EH (cell line): ENCODE results near the gene SSC4D.
A peak's percentile ranks its signal among the peaks of the same experiment; 100 is the strongest.
"Not testable (repeated sequence)": the region's sequence is repeated elsewhere in the genome, so short reads cannot be mapped to it uniquely, and the experiment has no call there.

ENCODE experiments used
- DNase-seq: peaks from one replicate; pipeline ENCODE4 v3.0.0-alpha.2; 2015; ENCODE audit warnings: low read depth

The SSC4D gene

GRCh38 chr7:76409537-76409936 is at the start of gene SSC4D:
Gene SSC4D (minus strand): TSS chr7:76409697. CDS start chr7:76404439, 5,258 bp downstream.
- DNase-seq = no peak

- not testable (repeated sequence) for DNase-seq
These were observed 49.0 kb upstream of the SSC4D start for GRCh38 chr7:76458504-76458903.

GRCh38 chr7:76457017-76457416 is 47.5 kb upstream of the SSC4D start:
- DNase-seq = not testable (repeated sequence)

- DNase-seq = peak; percentile 89
These were observed 36.1 kb upstream of the SSC4D start for GRCh38 chr7:76445577-76446008.

GRCh38 chr7:76443846-76444245 is 34.3 kb upstream of the SSC4D start:
- not testable (repeated sequence) for DNase-seq

GRCh38 chr7:76442664-76443446 is 33.4 kb upstream of the SSC4D start:
- not testable (repeated sequence) for DNase-seq

GRCh38 chr7:76441792-76442191 is 32.3 kb upstream of the SSC4D start:
- DNase-seq = not testable (repeated sequence)

- not testable (repeated sequence) for DNase-seq
These were observed 30.9 kb upstream of the SSC4D start for GRCh38 chr7:76440404-76440803.

GRCh38 chr7:76439120-76439888 is 29.8 kb upstream of the SSC4D start:
- DNase-seq = not testable (repeated sequence)

GRCh38 chr7:76437873-76438272 is 28.4 kb upstream of the SSC4D start:
- DNase-seq = peak; percentile 76

- no peak for DNase-seq
These were observed 21.3 kb upstream of the SSC4D start for GRCh38 chr7:76430836-76431235.

- no peak for DNase-seq
These were observed 20.7 kb upstream of the SSC4D start for GRCh38 chr7:76430211-76430610.

GRCh38 chr7:76428868-76429805 is 19.6 kb upstream of the SSC4D start:
- DNase-seq = peak; percentile 66

- no peak for DNase-seq
These were observed 18.8 kb upstream of the SSC4D start for GRCh38 chr7:76428149-76428823.

- DNase-seq = no peak
These were observed 18.1 kb upstream of the SSC4D start for GRCh38 chr7:76427635-76428034.

GRCh38 chr7:76426246-76426645 is 16.7 kb upstream of the SSC4D start:
- DNase-seq = no peak

GRCh38 chr7:76425558-76425957 is 16.1 kb upstream of the SSC4D start:
- not testable (repeated sequence) for DNase-seq

GRCh38 chr7:76425156-76425555 is 15.7 kb upstream of the SSC4D start:
- no peak for DNase-seq

GRCh38 chr7:76424413-76425111 is 15.1 kb upstream of the SSC4D start, which contains the start of gene ZP3:
Gene ZP3 (plus strand): TSS chr7:76424950. CDS start chr7:76424965, 15 bp downstream.
- no peak for DNase-seq

- DNase-seq = peak; percentile 23
These were observed 14.3 kb upstream of the SSC4D start for GRCh38 chr7:76423666-76424412.
